HG02763 (cell line): ENCODE results near the gene ARHGEF10L.

Source experiments
- ATAC-seq: cut with Tn5 transposase; IDR thresholded peaks from one replicate; pipeline ENCODE4 v1.9.1; 2021; ENCODE audit warnings: mild to moderate bottlenecking, moderate library complexity; ENCODE audit not compliant: unreplicated experiment

Gene ARHGEF10L

GRCh38 chr1:17653728-17654351 is 114.3 kb downstream of the ARHGEF10L start:
- ATAC-seq: no peak

- no peak for ATAC-seq
Measured at GRCh38 chr1:17654519-17654918, 115.0 kb downstream of the ARHGEF10L start.

- no peak for ATAC-seq
Measured at GRCh38 chr1:17655169-17655568, 115.7 kb downstream of the ARHGEF10L start.

- no peak for ATAC-seq
Measured at GRCh38 chr1:17655922-17656321, 116.4 kb downstream of the ARHGEF10L start.

GRCh38 chr1:17657436-17657835 is 117.9 kb downstream of the ARHGEF10L start:
- no peak for ATAC-seq

GRCh38 chr1:17658837-17659236 is 119.3 kb downstream of the ARHGEF10L start:
- ATAC-seq: no peak

GRCh38 chr1:17661546-17662157 is 122.2 kb downstream of the ARHGEF10L start:
- no peak for ATAC-seq

- ATAC-seq: no peak
Measured at GRCh38 chr1:17662296-17662695, 122.8 kb downstream of the ARHGEF10L start.

GRCh38 chr1:17662786-17663185 is 123.3 kb downstream of the ARHGEF10L start:
- no peak for ATAC-seq

- no peak for ATAC-seq
Measured at GRCh38 chr1:17663646-17664045, 124.1 kb downstream of the ARHGEF10L start.

- no peak for ATAC-seq
Measured at GRCh38 chr1:17664322-17664721, 124.8 kb downstream of the ARHGEF10L start.

- no peak for ATAC-seq
Measured at GRCh38 chr1:17665054-17665453, 125.6 kb downstream of the ARHGEF10L start.

GRCh38 chr1:17665950-17666720 is 126.6 kb downstream of the ARHGEF10L start:
- no peak for ATAC-seq

- ATAC-seq: no peak
Measured at GRCh38 chr1:17667641-17668040, 128.1 kb downstream of the ARHGEF10L start.

GRCh38 chr1:17668195-17668594 is 128.7 kb downstream of the ARHGEF10L start:
- ATAC-seq: no peak

GRCh38 chr1:17668624-17669175 is 129.2 kb downstream of the ARHGEF10L start:
- ATAC-seq: no peak

- no peak for ATAC-seq
Measured at GRCh38 chr1:17669305-17669704, 129.8 kb downstream of the ARHGEF10L start.

GRCh38 chr1:17669866-17670451 is 130.5 kb downstream of the ARHGEF10L start:
- no peak for ATAC-seq

- no peak for ATAC-seq
Measured at GRCh38 chr1:17670587-17671313, 131.3 kb downstream of the ARHGEF10L start.

GRCh38 chr1:17671314-17671705 is 131.8 kb downstream of the ARHGEF10L start:
- ATAC-seq: no peak

- no peak for ATAC-seq
Measured at GRCh38 chr1:17671741-17672140, 132.2 kb downstream of the ARHGEF10L start.
